K562 (cell line): Measurements from ENCODE around the gene DTWD2. TPM values are rescaled to one million over a fixed set of nuclear protein-coding genes. Genes with fewer than 3 reads are reported as not detected.

Experiments used
- ATAC-seq: fragments of 200-7000 bp; cut with Tn5 transposase; 3 replicates; pipeline ENCODE4 v1.9.1; 2020; ENCODE audit warnings: moderate library complexity
- BruUV-seq: library from RNA; stranded (reverse); fragments of 400-500 nt; replicated peaks from 2 replicates; lab custom pipeline; 2021; lab: Mats Ljungman, UMichigan
- CTCF ChIA-PET: fragments of 300-600 bp; formaldehyde crosslinking; extraction: SDS; loops from one replicate; lab custom pipeline; 2021; ENCODE audit warnings: low intra/inter-chr PET ratio; lab: Yijun Ruan, JAX
- POLR2A ChIA-PET: fragments of 300-600, 350-650 bp; sonication (Branson Sonifier 250); formaldehyde crosslinking; extraction: SDS; loops from one replicate; lab custom pipeline; 2021; ENCODE audit warnings: antibody characterized with exemption, inconsistent platforms; lab: Yijun Ruan, JAX
- DNase-seq, 4 experiments: peaks; one replicate each; pipeline versions ENCODE4 v3.0.0 to v3.0.0-alpha.2; 2011 to 2018; ENCODE audit warnings: low spot score in 3 of 4, mixed read lengths in 3 of 4; ENCODE audit errors: extremely low read depth in 1 of 4
- FAIRE-seq: peaks from 2 replicates; lab custom pipeline; 2011; peaks lifted over from hg19 to GRCh38; lab: Jason Lieb, UNC
- H2AFZ ChIP-seq: 2 replicates; pipeline ENCODE4 v1.6.0; 2011; ENCODE audit warnings: low read depth, low read length, control low read depth, inconsistent platforms
- H3K27ac ChIP-seq: fragments of 200-600 bp; 3 replicates; pipeline ENCODE4 v1.8.0; 2011; ENCODE audit warnings: low read depth, mild to moderate bottlenecking, control low read depth, inconsistent platforms, low read length, moderate library complexity, mixed read lengths; ENCODE audit errors: extremely low read depth
- H3K27me3 ChIP-seq, 2 experiments: fragments of 300-600 bp in 1 of 2; 2 replicates in 1 of 2; 3 replicates in 1 of 2; pipeline versions ENCODE4 v1.6.0 to v1.8.0; 2011; ENCODE audit warnings: inconsistent platforms in 2 of 2, low read length in 2 of 2, mild to moderate bottlenecking in 1 of 2, mixed read lengths in 1 of 2, moderate library complexity in 1 of 2; ENCODE audit not compliant: control insufficient read depth in 2 of 2, insufficient read depth in 2 of 2
- H3K36me3 ChIP-seq: fragments of 300-600 bp; 3 replicates; pipeline ENCODE4 v1.8.0; 2011; ENCODE audit warnings: mild to moderate bottlenecking, low read length, inconsistent platforms; ENCODE audit not compliant: control insufficient read depth, insufficient read depth
- H3K4me1 ChIP-seq, 2 experiments: fragments of 200-600 bp in 1 of 2; replicated peaks in 1 of 2; 2 replicates in 1 of 2; 3 replicates in 1 of 2; pipeline versions ENCODE4 v1.5.1 to v1.8.0; 2011; ENCODE audit warnings: inconsistent platforms in 2 of 2, low read length in 2 of 2, mild to moderate bottlenecking in 1 of 2, mixed read lengths in 1 of 2, moderate library complexity in 1 of 2; ENCODE audit not compliant: control insufficient read depth in 2 of 2, insufficient read depth in 2 of 2
- H3K4me2 ChIP-seq: 2 replicates; pipeline ENCODE4 v1.6.1; 2011; ENCODE audit warnings: low read length, control low read depth, inconsistent platforms, mixed read lengths; ENCODE audit not compliant: insufficient read depth
- H3K4me3 ChIP-seq: fragments of 200-600 bp; sonication (generic), shearing (Covaris generic); 2 replicates; pipeline ENCODE4 v1.5.1; 2016; ENCODE audit warnings: control low read depth, inconsistent platforms
- H3K79me2 ChIP-seq: fragments of 200-600 bp; 3 replicates; pipeline ENCODE4 v1.8.0; 2011; ENCODE audit warnings: low read length, inconsistent platforms; ENCODE audit not compliant: control insufficient read depth, insufficient read depth
- H3K9ac ChIP-seq, 2 experiments: 2 replicates each; pipeline versions ENCODE4 v1.6.0 to v1.6.1; 2011; ENCODE audit warnings: low read depth in 2 of 2, low read length in 2 of 2, control low read depth in 1 of 2, inconsistent platforms in 1 of 2, mild to moderate bottlenecking in 1 of 2, mixed read lengths in 1 of 2; ENCODE audit not compliant: insufficient read depth in 1 of 2
- H3K9me1 ChIP-seq: one replicate; pipeline ENCODE4 v1.6.0; 2011; ENCODE audit warnings: inconsistent platforms, mild to moderate bottlenecking, low read length, moderate library complexity; ENCODE audit not compliant: control insufficient read depth, insufficient read depth
- H3K9me3 ChIP-seq: replicated peaks from 2 replicates; pipeline ENCODE4 v1.5.1; 2011; ENCODE audit warnings: low read depth, low read length, inconsistent platforms; ENCODE audit not compliant: control insufficient read depth, insufficient read depth
- H4K20me1 ChIP-seq: replicated peaks from 2 replicates; pipeline ENCODE4 v1.6.1; 2011; ENCODE audit warnings: low read length, inconsistent platforms, mixed read lengths; ENCODE audit not compliant: control insufficient read depth, insufficient read depth
- PHB2 ChIP-seq: fragments of 450-650 bp; IDR thresholded peaks from 2 replicates; pipeline ENCODE4 v1.6.1; 2017; ENCODE audit warnings: low read depth
- WGBS: fragments of 100-300 bp; shearing (Covaris generic); methylation state at CpG from one replicate; pipeline ENCODE4 v1.1.6; 2016; ENCODE audit warnings: low coverage, mixed read lengths; ENCODE audit not compliant: insufficient coverage; ENCODE audit errors: missing lambda C conversion rate; 5-methylcytosine and 5-hydroxymethylcytosine counted together
- in situ Hi-C: fragments of 300-500 bp; cut with MboI; formaldehyde crosslinking; loops from 4 replicates; pipeline ENCODE4 v1.15.0; 2018; ENCODE audit warnings: inconsistent platforms, mixed read lengths
- intact Hi-C: fragments of 100-400 bp; cut with micrococcal nuclease; formaldehyde crosslinking; loops from 2 replicates; pipeline ENCODE4 v1.14.2; 2022
- polyA plus RNA-seq, 8 experiments: library from polyadenylated mRNA; depleted of rRNA in 4 of 8; stranded (reverse) in 5 of 8; unstranded in 3 of 8; fragments of >200 nt; fragmentation: Nextera tagmentation in 2 of 8; fragmentation: Illumina TruSeq in 1 of 8; extraction: Ambion mirVana in 2 of 8; extraction: Trizol in 1 of 8; gene quantifications; 2 replicates each; pipeline versions ENCODE4 v1.2.1 to v1.2.3, GENCODE V29; 2011 to 2014; ENCODE audit warnings: inconsistent platforms in 1 of 8, missing spikeins in 1 of 8
- total RNA-seq, 7 experiments: library from RNA; depleted of rRNA in 6 of 7; stranded (reverse); fragments of >200 nt in 6 of 7; fragmentation: Illumina TruSeq in 2 of 7; extraction: Trizol in 2 of 7; gene quantifications; 2 replicates each; pipeline versions ENCODE4 v1.2.1 to v1.2.3, GENCODE V29; 2011 to 2021; ENCODE audit warnings: low replicate concordance in 1 of 7
- TF ChIP-seq, protein P1 (sequence below): fragments of 450-650 bp; formaldehyde crosslinking; IDR thresholded peaks from 2 replicates; pipeline ENCODE4 v1.4.0; 2020; ENCODE audit warnings: mild to moderate bottlenecking, moderate library complexity
- TF ChIP-seq, protein P2 (sequence below): fragments of 450-650 bp; IDR thresholded peaks from 2 replicates; pipeline ENCODE4 v1.6.1; 2017; ENCODE audit warnings: antibody characterized with exemption
- TF ChIP-seq, protein P3 (sequence below): fragments of 250-450 bp; sonication (Bioruptor Pico); IDR thresholded peaks from 2 replicates; pipeline ENCODE4 v1.4.0; 2020; ENCODE audit warnings: mild to moderate bottlenecking
- TF ChIP-seq, protein P4 (sequence below): fragments of 200-800 bp; sonication (Bioruptor generic); IDR thresholded peaks from 2 replicates; pipeline ENCODE4 v1.6.1; 2017; ENCODE audit warnings: missing genetic modification characterization, missing compliant biosample characterization

DTWD2 gene
- total and polyA plus RNA-seq, 9 of the 15 experiments (the other 6 are each of a cell fraction or from before 2014, with no cell fraction given), result 0.99 to 10.8 (median 4.1) TPM

DNA sequence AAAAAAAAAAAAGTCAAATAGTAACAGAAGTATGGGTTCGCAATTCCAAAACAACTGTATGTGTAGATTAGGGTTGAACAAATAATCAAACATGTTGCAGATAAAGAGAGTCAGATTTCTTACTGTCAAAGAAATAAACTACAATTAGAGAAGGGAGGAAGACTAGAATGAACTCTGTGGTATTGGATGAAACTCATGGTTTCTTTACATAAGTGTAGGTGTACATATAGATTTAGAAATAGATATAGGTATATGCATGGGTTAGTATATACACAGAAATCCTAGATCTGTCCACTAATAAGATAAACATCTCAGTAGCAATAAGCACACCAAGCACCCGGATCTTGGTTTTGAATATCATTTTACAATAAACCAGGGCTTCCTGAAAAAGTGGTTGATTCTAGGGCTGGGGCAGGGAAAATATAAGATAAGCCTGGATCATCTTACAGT lies 21.3 kb downstream of the DTWD2 start:
- H2AFZ ChIP-seq, result no peak overlapping the region
- no TSS peak for BruUV-seq
- no peak overlapping the region for H3K4me2 ChIP-seq
- POLR2A ChIA-PET, result no interaction called here
- no peak for ATAC-seq
- no peaks in the 10 kb centered on the region for H3K79me2 ChIP-seq
- CTCF ChIA-PET, result no interaction called here
- no peak overlapping the region for H3K27ac ChIP-seq
- no peaks in the 10 kb centered on the region for H4K20me1 ChIP-seq
- H3K36me3 ChIP-seq, result no peaks in the 10 kb centered on the region
- intact Hi-C loops, result no loop called here
- H3K9me3 ChIP-seq, result no peaks in the 10 kb centered on the region
- H3K9ac ChIP-seq, result no peak overlapping the region
- no peak for FAIRE-seq
- H3K9me1 ChIP-seq, result no peaks in the 10 kb centered on the region
- H3K27me3 ChIP-seq, result no peaks in the 10 kb centered on the region
- TF ChIP-seq PHB2, result no peak
- TF ChIP-seq, all 486 proteins: peak for 0
- 10% methylated on average over 2 of the region's 2 CpGs for WGBS
- H3K4me1 ChIP-seq, result no peaks in the 10 kb centered on the region; a peak in 1 of 5 replicates
- in situ Hi-C loops, result loop anchor here (10.0 kb wide), 1 partner anchor 1458 kb away; no protein-coding TSS in a partner anchor
- DNase-seq, result no peak
- H3K4me3 ChIP-seq, result no peak overlapping the region

DNA sequence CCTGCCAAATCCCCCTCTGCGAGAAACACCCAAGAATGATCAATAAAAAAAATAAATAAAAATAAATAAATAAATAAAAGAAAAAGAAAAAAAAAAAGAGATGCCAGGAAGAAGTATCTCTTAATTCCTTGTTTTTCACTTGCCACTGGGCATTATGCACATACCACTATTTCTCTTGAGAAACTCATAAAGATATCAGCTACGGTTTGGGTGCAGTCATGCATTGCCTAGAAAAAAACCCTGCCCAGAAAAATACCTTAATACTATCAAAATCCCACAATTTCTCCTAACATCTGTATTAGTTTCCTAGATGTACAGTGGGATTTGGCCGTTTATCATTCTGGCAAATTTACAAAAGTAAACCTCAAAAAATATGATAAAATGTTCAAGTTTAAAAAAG lies 22.5 kb downstream of the DTWD2 start:
- H3K4me2 ChIP-seq, result no peak overlapping the region
- POLR2A ChIA-PET, result interaction anchor here (0.6 to 0.9 kb wide), 2 partner anchors 13 to 115 kb away, joined by 3 read pairs; no protein-coding TSS in a partner anchor
- no peaks in the 10 kb centered on the region for H3K36me3 ChIP-seq
- no peaks in the 10 kb centered on the region for H3K27me3 ChIP-seq
- H3K4me3 ChIP-seq, result no peak overlapping the region
- H3K9me1 ChIP-seq, result no peaks in the 10 kb centered on the region
- no TSS peak for BruUV-seq
- no peak for FAIRE-seq
- WGBS, result 25% methylated on average over 2 of the region's 3 CpGs
- no peaks in the 10 kb centered on the region for H3K79me2 ChIP-seq
- H3K27ac ChIP-seq, result no peak overlapping the region
- intact Hi-C loops, result no loop called here
- no peak for DNase-seq
- no peak overlapping the region for H3K9ac ChIP-seq
- no peaks in the 10 kb centered on the region; a peak in 1 of 5 replicates for H3K4me1 ChIP-seq
- no peak for ATAC-seq
- H2AFZ ChIP-seq, result no peak overlapping the region
- no peaks in the 10 kb centered on the region for H3K9me3 ChIP-seq
- in situ Hi-C loops, result loop anchor here (10.0 kb wide), 1 partner anchor 1459 kb away; no protein-coding TSS in a partner anchor
- no peaks in the 10 kb centered on the region for H4K20me1 ChIP-seq
- CTCF ChIA-PET, result no interaction called here
- TF ChIP-seq, protein P1, sequence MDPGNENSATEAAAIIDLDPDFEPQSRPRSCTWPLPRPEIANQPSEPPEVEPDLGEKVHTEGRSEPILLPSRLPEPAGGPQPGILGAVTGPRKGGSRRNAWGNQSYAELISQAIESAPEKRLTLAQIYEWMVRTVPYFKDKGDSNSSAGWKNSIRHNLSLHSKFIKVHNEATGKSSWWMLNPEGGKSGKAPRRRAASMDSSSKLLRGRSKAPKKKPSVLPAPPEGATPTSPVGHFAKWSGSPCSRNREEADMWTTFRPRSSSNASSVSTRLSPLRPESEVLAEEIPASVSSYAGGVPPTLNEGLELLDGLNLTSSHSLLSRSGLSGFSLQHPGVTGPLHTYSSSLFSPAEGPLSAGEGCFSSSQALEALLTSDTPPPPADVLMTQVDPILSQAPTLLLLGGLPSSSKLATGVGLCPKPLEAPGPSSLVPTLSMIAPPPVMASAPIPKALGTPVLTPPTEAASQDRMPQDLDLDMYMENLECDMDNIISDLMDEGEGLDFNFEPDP, result no peak
- TF ChIP-seq, protein P2, sequence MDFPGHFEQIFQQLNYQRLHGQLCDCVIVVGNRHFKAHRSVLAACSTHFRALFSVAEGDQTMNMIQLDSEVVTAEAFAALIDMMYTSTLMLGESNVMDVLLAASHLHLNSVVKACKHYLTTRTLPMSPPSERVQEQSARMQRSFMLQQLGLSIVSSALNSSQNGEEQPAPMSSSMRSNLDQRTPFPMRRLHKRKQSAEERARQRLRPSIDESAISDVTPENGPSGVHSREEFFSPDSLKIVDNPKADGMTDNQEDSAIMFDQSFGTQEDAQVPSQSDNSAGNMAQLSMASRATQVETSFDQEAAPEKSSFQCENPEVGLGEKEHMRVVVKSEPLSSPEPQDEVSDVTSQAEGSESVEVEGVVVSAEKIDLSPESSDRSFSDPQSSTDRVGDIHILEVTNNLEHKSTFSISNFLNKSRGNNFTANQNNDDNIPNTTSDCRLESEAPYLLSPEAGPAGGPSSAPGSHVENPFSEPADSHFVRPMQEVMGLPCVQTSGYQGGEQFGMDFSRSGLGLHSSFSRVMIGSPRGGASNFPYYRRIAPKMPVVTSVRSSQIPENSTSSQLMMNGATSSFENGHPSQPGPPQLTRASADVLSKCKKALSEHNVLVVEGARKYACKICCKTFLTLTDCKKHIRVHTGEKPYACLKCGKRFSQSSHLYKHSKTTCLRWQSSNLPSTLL, result no peak
- TF ChIP-seq, protein P3, sequence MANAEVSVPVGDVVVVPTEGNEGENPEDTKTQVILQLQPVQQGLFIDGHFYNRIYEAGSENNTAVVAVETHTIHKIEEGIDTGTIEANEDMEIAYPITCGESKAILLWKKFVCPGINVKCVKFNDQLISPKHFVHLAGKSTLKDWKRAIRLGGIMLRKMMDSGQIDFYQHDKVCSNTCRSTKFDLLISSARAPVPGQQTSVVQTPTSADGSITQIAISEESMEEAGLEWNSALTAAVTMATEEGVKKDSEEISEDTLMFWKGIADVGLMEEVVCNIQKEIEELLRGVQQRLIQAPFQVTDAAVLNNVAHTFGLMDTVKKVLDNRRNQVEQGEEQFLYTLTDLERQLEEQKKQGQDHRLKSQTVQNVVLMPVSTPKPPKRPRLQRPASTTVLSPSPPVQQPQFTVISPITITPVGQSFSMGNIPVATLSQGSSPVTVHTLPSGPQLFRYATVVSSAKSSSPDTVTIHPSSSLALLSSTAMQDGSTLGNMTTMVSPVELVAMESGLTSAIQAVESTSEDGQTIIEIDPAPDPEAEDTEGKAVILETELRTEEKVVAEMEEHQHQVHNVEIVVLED (CRISPR knock-in tag), result no peak
- TF ChIP-seq, protein P4, sequence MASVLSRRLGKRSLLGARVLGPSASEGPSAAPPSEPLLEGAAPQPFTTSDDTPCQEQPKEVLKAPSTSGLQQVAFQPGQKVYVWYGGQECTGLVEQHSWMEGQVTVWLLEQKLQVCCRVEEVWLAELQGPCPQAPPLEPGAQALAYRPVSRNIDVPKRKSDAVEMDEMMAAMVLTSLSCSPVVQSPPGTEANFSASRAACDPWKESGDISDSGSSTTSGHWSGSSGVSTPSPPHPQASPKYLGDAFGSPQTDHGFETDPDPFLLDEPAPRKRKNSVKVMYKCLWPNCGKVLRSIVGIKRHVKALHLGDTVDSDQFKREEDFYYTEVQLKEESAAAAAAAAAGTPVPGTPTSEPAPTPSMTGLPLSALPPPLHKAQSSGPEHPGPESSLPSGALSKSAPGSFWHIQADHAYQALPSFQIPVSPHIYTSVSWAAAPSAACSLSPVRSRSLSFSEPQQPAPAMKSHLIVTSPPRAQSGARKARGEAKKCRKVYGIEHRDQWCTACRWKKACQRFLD, result no peak
